OCI-LY1 (cell line): Measurements from ENCODE around the gene CORO2B.

Experiments
- H2AFZ ChIP-seq: fragments of 200-600 bp; sonication (generic), shearing (Covaris generic); 2 replicates; pipeline ENCODE4 v1.6.0; 2014; ENCODE audit warnings: antibody characterized with exemption, mild to moderate bottlenecking, low read length
- H3F3A ChIP-seq: fragments of 200-600 bp; sonication (generic), shearing (Covaris generic); 2 replicates; pipeline ENCODE4 v1.6.0; 2014; ENCODE audit warnings: mild to moderate bottlenecking, antibody characterized with exemption, low read length, moderate library complexity; ENCODE audit not compliant: insufficient read depth
- H3K27ac ChIP-seq: fragments of 200-600 bp; sonication (generic); 2 replicates; pipeline ENCODE4 v1.5.1; 2014; ENCODE audit warnings: low read length, mixed run types, mild to moderate bottlenecking, low read depth; ENCODE audit not compliant: poor library complexity, severe bottlenecking
- H3K27me3 ChIP-seq: fragments of 200-600 bp; sonication (generic); 2 replicates; pipeline ENCODE4 v1.6.0; 2014; ENCODE audit warnings: antibody characterized with exemption, mild to moderate bottlenecking, low read length, moderate library complexity; ENCODE audit not compliant: insufficient read depth
- H3K36me3 ChIP-seq: fragments of 200-600 bp; sonication (generic); 2 replicates; pipeline ENCODE4 v1.6.1; 2014; ENCODE audit warnings: mild to moderate bottlenecking, antibody characterized with exemption, low read length, moderate library complexity, mixed read lengths; ENCODE audit not compliant: insufficient read depth
- H3K4me1 ChIP-seq: fragments of 200-600 bp; sonication (generic); 2 replicates; pipeline ENCODE4 v1.5.1; 2014; ENCODE audit warnings: mild to moderate bottlenecking, low read length, moderate library complexity; ENCODE audit not compliant: insufficient read depth, severe bottlenecking
- H3K4me2 ChIP-seq: fragments of 200-600 bp; sonication (generic), shearing (Covaris generic); 2 replicates; pipeline ENCODE4 v1.6.1; 2014; ENCODE audit warnings: low read length
- H3K4me3 ChIP-seq: fragments of 200-600 bp; sonication (generic); 2 replicates; pipeline ENCODE4 v1.5.1; 2014; ENCODE audit warnings: low read length, low read depth, mild to moderate bottlenecking, mixed read lengths; ENCODE audit not compliant: poor library complexity, severe bottlenecking
- H3K79me2 ChIP-seq: fragments of 200-600 bp; shearing (Covaris generic); 2 replicates; pipeline ENCODE4 v1.6.1; 2016; ENCODE audit warnings: mixed run types, low read length, mixed read lengths; ENCODE audit not compliant: insufficient read depth
- H3K9ac ChIP-seq: fragments of 200-600 bp; sonication (generic), shearing (Covaris generic); 2 replicates; pipeline ENCODE4 v1.6.1; 2014; ENCODE audit warnings: mild to moderate bottlenecking, low read length, mixed read lengths
- H3K9me2 ChIP-seq: fragments of 200-600 bp; sonication (generic), shearing (Covaris generic); 2 replicates; pipeline ENCODE4 v1.6.1; 2014; ENCODE audit warnings: low read depth, mild to moderate bottlenecking, low read length, mixed read lengths
- H3K9me3 ChIP-seq: fragments of 200-600 bp; shearing (Covaris generic); 2 replicates; pipeline ENCODE4 v1.6.1; 2014; ENCODE audit warnings: low read length, mixed read lengths
- H4K20me1 ChIP-seq: fragments of 200-600 bp; sonication (generic), shearing (Covaris generic); 2 replicates; pipeline ENCODE4 v1.6.0; 2016; ENCODE audit warnings: mild to moderate bottlenecking, low read length; ENCODE audit not compliant: insufficient read depth
- CTCF ChIP-seq: fragments of 200-600 bp; sonication (generic), shearing (Covaris generic); IDR thresholded peaks from 2 replicates; pipeline ENCODE4 v1.5.1; 2017; ENCODE audit warnings: mild to moderate bottlenecking, antibody characterized with exemption, low read length, moderate library complexity, mixed read lengths
- EZH2 ChIP-seq: fragments of 200-600 bp; sonication (generic), shearing (Covaris generic); IDR thresholded peaks from 2 replicates; pipeline ENCODE4 v1.8.0; 2017; ENCODE audit warnings: borderline replicate concordance, mixed run types, mild to moderate bottlenecking, antibody characterized with exemption, low read length, moderate library complexity, mixed read lengths

The CORO2B gene

GRCh38 chr15:68683026-68683425, 104.2 kb downstream of the CORO2B start:
- no peaks in the 10 kb centered on the region for H4K20me1 ChIP-seq
- no peaks in the 10 kb centered on the region for H3K79me2 ChIP-seq
- TF ChIP-seq EZH2 (no peak), CTCF (no peak)
- H3F3A ChIP-seq = no peaks in the 10 kb centered on the region
- peaks cover 4% of the 10 kb centered on the region; the same call in 1 of the 2 replicates for H3K27me3 ChIP-seq
- no peaks in the 10 kb centered on the region for H3K4me1 ChIP-seq
- no peak overlapping the region for H2AFZ ChIP-seq
- no peak overlapping the region for H3K9ac ChIP-seq
- H3K4me2 ChIP-seq = no peak overlapping the region
- no peaks in the 10 kb centered on the region for H3K9me3 ChIP-seq
- H3K4me3 ChIP-seq = no peak overlapping the region
- H3K36me3 ChIP-seq = no peaks in the 10 kb centered on the region
- no peaks in the 10 kb centered on the region for H3K9me2 ChIP-seq
- no peak overlapping the region for H3K27ac ChIP-seq

- no peaks in the 10 kb centered on the region for H3K9me3 ChIP-seq
- H3K36me3 ChIP-seq = no peaks in the 10 kb centered on the region
- H2AFZ ChIP-seq = no peak overlapping the region
- no peaks in the 10 kb centered on the region for H3K79me2 ChIP-seq
- no peak for TF ChIP-seq EZH2
- no peak for TF ChIP-seq CTCF
- no peaks in the 10 kb centered on the region for H3F3A ChIP-seq
- H4K20me1 ChIP-seq = no peaks in the 10 kb centered on the region
- peaks cover 4% of the 10 kb centered on the region; the same call in 1 of the 2 replicates for H3K27me3 ChIP-seq
- no peak overlapping the region for H3K4me3 ChIP-seq
- H3K9ac ChIP-seq = no peak overlapping the region
- H3K4me1 ChIP-seq = no peaks in the 10 kb centered on the region
- no peak overlapping the region for H3K27ac ChIP-seq
- no peaks in the 10 kb centered on the region for H3K9me2 ChIP-seq
- H3K4me2 ChIP-seq = no peak overlapping the region
These were observed 104.8 kb downstream of the CORO2B start for GRCh38 chr15:68683551-68683950.

GRCh38 chr15:68684476-68684875, 105.7 kb downstream of the CORO2B start:
- H3K27me3 ChIP-seq = no peaks in the 10 kb centered on the region
- H4K20me1 ChIP-seq = no peaks in the 10 kb centered on the region
- H3K4me3 ChIP-seq = no peak overlapping the region
- no peak overlapping the region for H2AFZ ChIP-seq
- H3F3A ChIP-seq = no peaks in the 10 kb centered on the region
- H3K79me2 ChIP-seq = no peaks in the 10 kb centered on the region
- H3K9me3 ChIP-seq = no peaks in the 10 kb centered on the region
- H3K9ac ChIP-seq = no peak overlapping the region
- no peak overlapping the region for H3K27ac ChIP-seq
- H3K9me2 ChIP-seq = no peaks in the 10 kb centered on the region
- no peak overlapping the region for H3K4me2 ChIP-seq
- no peaks in the 10 kb centered on the region for H3K4me1 ChIP-seq
- TF ChIP-seq CTCF = no peak
- TF ChIP-seq EZH2 = no peak
- H3K36me3 ChIP-seq = no peaks in the 10 kb centered on the region
